Esophagus muscularis mucosa (tissue), 4 donors: ENCODE measurements around the gene CHD2. TPM values are rescaled to one million over a fixed set of nuclear protein-coding genes. Genes with fewer than 3 reads are reported as not detected.
A peak's percentile ranks its signal among the peaks of the same experiment; 100 is the strongest.
"Not testable (repeated sequence)": the region's sequence is repeated elsewhere in the genome, so short reads cannot be mapped to it uniquely, and the experiment has no call there.

Experiments used
- DNase-seq: peaks from one replicate; pipeline ENCODE4 v3.0.0-alpha.2; 2017; ENCODE audit errors: extremely low spot score
- H3K27ac ChIP-seq, 4 donors: fragments of 200-600 bp; sonication (generic); replicated peaks in 1 of 4; 1 replicate in 3 of 4; 2 replicates in 1 of 4; pipeline ENCODE4 v1.5.1; 2016 to 2019; ENCODE audit warnings: mild to moderate bottlenecking in 1 of 4
- H3K27me3 ChIP-seq, 4 donors: fragments of 200-600 bp; sonication (generic); one replicate each; pipeline versions ENCODE4 v1.5.1 to v1.6.0; 2016 to 2019
- H3K36me3 ChIP-seq, 4 donors: fragments of 200-600 bp; sonication (generic); one replicate each; pipeline ENCODE4 v1.5.1; 2016 to 2019
- H3K4me1 ChIP-seq, 4 donors: fragments of 200-600 bp; sonication (generic); one replicate each; pipeline ENCODE4 v1.5.1; 2016 to 2019
- H3K4me3 ChIP-seq, 4 donors: fragments of 200-600 bp; sonication (generic); 1 replicate in 2 of 4; 2 replicates in 2 of 4; pipeline ENCODE4 v1.5.1; 2016 to 2019; ENCODE audit warnings: mild to moderate bottlenecking in 4 of 4, moderate library complexity in 1 of 4
- H3K9me3 ChIP-seq, 4 donors: fragments of 200-600 bp; sonication (generic); 1 replicate in 3 of 4; 2 replicates in 1 of 4; pipeline ENCODE4 v1.5.1; 2016 to 2019
- CTCF ChIP-seq, 3 experiments: fragments of 200-600 bp in 2 of 3; fragments of 450-650 bp in 1 of 3; sonication (generic) in 2 of 3; IDR thresholded peaks; one replicate each; pipeline ENCODE4 v1.5.1; 2017 to 2019; ENCODE audit warnings: antibody characterized with exemption in 3 of 3, mild to moderate bottlenecking in 2 of 3, moderate library complexity in 1 of 3
- EP300 ChIP-seq: sonication (generic); formaldehyde crosslinking; IDR thresholded peaks from one replicate; pipeline ENCODE4 v1.6.1; 2017; ENCODE audit warnings: antibody characterized with exemption
- POLR2A ChIP-seq: fragments of 450-650 bp; IDR thresholded peaks from one replicate; pipeline ENCODE4 v1.6.1; 2017; ENCODE audit warnings: antibody characterized with exemption, moderate library complexity, mild to moderate bottlenecking, low read depth
- POLR2AphosphoS5 ChIP-seq, 2 donors: sonication (generic); formaldehyde crosslinking; IDR thresholded peaks; one replicate each; pipeline ENCODE4 v1.6.1; 2017; ENCODE audit warnings: antibody characterized with exemption in 2 of 2
- WGBS: methylation state at CpG from one replicate; pipeline ENCODE4 v1.1.5; 2018; 5-methylcytosine and 5-hydroxymethylcytosine counted together
- intact Hi-C: fragments of 100-400 bp; cut with DNase I; formaldehyde crosslinking; loops from one replicate; pipeline ENCODE4 v1.15.1; 2023
- total RNA-seq, 4 donors: library from RNA; depleted of rRNA; stranded (reverse); fragments of >200 nt; gene quantifications; one replicate each; pipeline versions ENCODE4 v1.1.0 to v1.2.1, GENCODE V29; 2016

Gene CHD2
- total RNA-seq, 4 donors from 2014 or later: 54.3 to 86.0 (median 62.8) TPM

- Histone ChIP-seq H3K27ac (no peak overlapping the region), H3K27me3 (peaks cover 0 to 5% (median 0%) of the 10 kb centered on the region in 4 donors), H3K36me3 (no peaks in the 10 kb centered on the region), H3K4me1 (peaks cover 8 to 38% (median 36%) of the 10 kb centered on the region in 4 donors), H3K9me3 (no peaks in the 10 kb centered on the region), H3K4me3 (no peak overlapping the region)
- TF ChIP-seq EP300: no peak
- TF ChIP-seq POLR2A: no peak
- TF ChIP-seq POLR2AphosphoS5 (IDR thresholded peaks at IDR 0.05): no peak
- TF ChIP-seq CTCF (IDR thresholded peaks at IDR 0.05): no peak
- intact Hi-C loops: no loop called here
- 77% methylated on average over 18 of the region's 18 CpGs for WGBS
- no peak for DNase-seq
These were observed 135.2 kb downstream of the CHD2 start for GRCh38 chr15:93035092-93035915.

DNA sequence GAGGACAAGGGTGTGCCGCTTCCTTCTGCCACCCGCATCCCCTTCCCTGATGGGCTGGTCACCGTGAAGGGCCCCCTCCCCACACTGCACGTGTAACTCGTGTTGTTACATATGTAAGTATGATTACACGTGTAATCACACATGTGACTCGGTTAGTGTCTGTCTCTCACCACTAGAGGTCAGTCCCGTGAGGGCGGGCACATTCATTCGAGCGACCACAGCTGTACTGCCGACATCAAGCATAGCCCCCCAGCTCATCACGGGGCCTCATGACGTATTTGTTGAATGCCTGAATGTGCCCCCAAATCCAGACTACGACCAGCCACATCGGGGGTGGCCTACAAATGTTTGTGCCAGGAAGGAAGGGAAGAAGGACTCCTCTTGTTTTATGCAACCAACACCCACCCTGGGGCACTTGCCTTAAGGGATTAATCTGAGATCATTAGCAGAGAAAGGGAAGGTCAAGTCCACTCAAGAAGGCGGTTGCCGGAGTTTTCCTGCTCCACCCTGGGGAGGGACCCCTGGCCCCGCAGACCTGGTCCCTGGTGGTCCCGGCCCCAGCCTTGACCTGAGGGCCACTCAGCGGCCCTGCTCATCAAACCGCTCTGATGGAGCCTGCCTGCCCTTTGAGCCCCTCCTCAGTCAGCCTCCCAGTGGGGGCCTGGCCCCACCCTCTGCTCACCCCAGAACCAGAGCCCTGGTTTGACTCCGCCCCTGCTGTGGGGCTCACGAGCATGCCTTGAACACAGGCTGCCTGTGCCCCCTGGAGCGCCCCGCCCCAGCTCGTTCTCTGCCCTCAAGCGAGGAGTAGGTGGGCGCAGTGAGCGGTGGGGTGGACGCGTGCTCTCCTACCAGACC lies 136.1 kb downstream of the CHD2 start:
- Histone ChIP-seq H3K9me3 (no peaks in the 10 kb centered on the region), H3K27me3 (no peaks in the 10 kb centered on the region), H3K27ac (no peak overlapping the region), H3K4me3 (no peak overlapping the region), H3K4me1 (peaks cover 0 to 29% (median 27%) of the 10 kb centered on the region in 4 donors), H3K36me3 (peaks cover 0 to 1% (median 0%) of the 10 kb centered on the region in 4 donors)
- TF ChIP-seq CTCF (IDR thresholded peaks at IDR 0.05) (peak; percentile 52 to 68 (median 54)), POLR2AphosphoS5 (IDR thresholded peaks at IDR 0.05) (no peak)
- DNase-seq: no peak
- intact Hi-C loops: no loop called here
- 59% methylated on average over 18 of the region's 32 CpGs for WGBS

- no peak for DNase-seq
- H3K27ac ChIP-seq: peak overlapping the region; percentile 26 to 46 (median 32)
- no peaks in the 10 kb centered on the region for H3K9me3 ChIP-seq
- intact Hi-C loops: no loop called here
- peaks cover 0 to 6% (median 0%) of the 10 kb centered on the region in 4 donors for H3K36me3 ChIP-seq
- H3K4me1 ChIP-seq: peaks cover 0 to 28% (median 25%) of the 10 kb centered on the region in 4 donors
- WGBS: 58% methylated on average over 19 of the region's 29 CpGs
- H3K27me3 ChIP-seq: no peaks in the 10 kb centered on the region
- TF ChIP-seq EP300 (no peak), CTCF (IDR thresholded peaks at IDR 0.05) (peak; percentile 31 to 49 (median 33)), POLR2A (no peak), POLR2AphosphoS5 (IDR thresholded peaks at IDR 0.05) (peak in 1 of 2 donors; percentile 37)
- H3K4me3 ChIP-seq: no peak overlapping the region
These were observed 137.1 kb downstream of the CHD2 start for GRCh38 chr15:93036951-93037819.

DNA sequence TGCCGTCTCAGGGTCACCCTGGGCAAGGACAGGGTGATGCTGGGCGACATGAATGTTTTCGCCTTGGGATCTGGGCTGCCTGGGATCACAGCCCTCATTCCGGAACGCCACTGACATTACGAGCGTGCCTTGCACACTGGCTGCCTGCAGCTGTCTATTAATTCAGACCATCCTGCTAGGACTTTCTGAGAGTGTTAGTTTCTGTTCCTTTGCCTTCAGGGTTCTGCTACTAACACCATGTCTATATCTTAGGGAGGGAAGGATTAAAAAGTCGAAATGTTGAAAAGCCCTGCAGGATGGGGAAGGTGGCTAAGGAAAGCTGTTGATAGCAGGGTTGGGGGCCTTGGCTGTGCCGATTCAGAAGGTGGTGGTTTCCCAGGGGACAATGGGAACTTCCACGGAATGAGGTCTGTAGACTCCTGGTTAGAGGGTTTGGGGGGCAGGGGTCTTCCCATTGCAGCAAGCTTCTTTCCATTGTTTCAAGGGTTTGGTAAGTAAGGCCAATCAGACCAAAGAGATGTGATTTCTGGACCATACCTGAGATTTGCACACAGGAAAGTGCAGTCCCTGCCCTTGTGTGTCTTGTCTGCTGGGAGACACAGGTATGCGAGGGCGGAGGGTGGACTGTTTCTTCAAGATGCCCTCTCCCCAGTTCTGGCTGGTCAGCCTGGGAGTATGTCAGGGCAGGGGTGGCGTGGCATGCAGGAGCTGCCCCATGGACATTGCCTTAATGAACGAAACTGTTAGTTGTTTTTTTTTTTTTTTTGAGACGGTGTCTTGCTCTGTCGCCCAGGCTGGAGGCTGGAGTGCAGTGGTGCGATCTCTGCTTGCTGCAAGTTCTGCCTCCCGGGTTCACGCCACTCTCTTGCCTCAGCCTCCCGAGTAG lies 137.9 kb downstream of the CHD2 start:
- H3K27ac ChIP-seq: peak overlapping the region; percentile 26 to 46 (median 32)
- TF ChIP-seq POLR2AphosphoS5 (IDR thresholded peaks at IDR 0.05) (no peak), POLR2A (no peak), CTCF (IDR thresholded peaks at IDR 0.05) (no peak), EP300 (no peak)
- H3K36me3 ChIP-seq: peaks cover 0 to 15% (median 0%) of the 10 kb centered on the region in 4 donors
- H3K4me3 ChIP-seq: no peak overlapping the region
- DNase-seq: no peak
- intact Hi-C loops: no loop called here
- H3K27me3 ChIP-seq: no peaks in the 10 kb centered on the region
- H3K9me3 ChIP-seq: no peaks in the 10 kb centered on the region
- 66% methylated on average over 19 of the region's 20 CpGs for WGBS
- peaks cover 0 to 28% (median 26%) of the 10 kb centered on the region in 4 donors for H3K4me1 ChIP-seq

DNA sequence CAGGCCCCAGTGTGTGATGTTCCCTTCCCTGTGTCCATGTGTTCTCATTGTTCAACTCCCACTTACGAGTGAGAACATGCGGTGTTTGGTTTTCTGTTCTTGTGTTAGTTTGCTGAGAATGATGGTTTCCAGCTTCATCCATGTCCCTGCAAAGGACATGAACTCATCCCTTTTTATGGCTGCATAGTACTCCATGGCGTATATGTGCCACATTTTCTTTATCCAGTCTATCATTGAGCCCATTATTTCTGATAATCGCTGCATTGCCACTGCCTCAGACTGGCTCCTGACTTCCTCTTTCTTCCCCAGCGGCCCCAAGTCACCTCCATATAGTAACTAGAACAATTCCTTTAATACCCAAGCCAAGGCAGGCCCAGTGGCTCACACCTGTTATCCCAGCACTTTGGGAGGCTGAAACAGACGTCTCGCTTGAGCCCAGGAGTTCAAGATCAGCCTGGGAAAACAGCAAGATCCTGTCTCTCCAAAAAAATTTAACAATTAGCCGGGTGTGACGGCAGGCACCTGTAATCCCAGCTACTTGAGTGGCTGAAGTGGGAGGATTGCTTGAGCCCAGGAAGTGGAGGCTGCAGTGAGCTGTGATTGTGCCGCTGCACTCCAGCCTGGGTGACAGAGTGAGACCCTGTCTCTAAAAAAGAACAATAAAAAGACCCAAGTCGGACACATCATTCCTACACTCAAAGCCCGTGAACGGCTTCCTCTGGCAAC lies 139.6 kb downstream of the CHD2 start:
- 96% methylated on average over 13 of the region's 13 CpGs for WGBS
- DNase-seq, H3K4me3 ChIP-seq, H3K27me3 ChIP-seq, H3K9me3 ChIP-seq, intact Hi-C loops, H3K27ac ChIP-seq: not testable (repeated sequence)
- Histone ChIP-seq H3K36me3 (peaks cover 1 to 31% (median 13%) of the 10 kb centered on the region in 4 donors), H3K4me1 (peaks cover 0 to 44% (median 40%) of the 10 kb centered on the region in 4 donors)
